Stimulated activated naive B cell treated with anti-CD40 and anti-IgM and Interleukin-4, amounts not matched to agents 10 μg/mL and 1 μg/mL and 100 μg/mL, for 72 hours (primary cell): Measurements from ENCODE around the gene HEXA.

Source experiments
- ATAC-seq, 2 donors: fragments of 150-1000 bp; cut with Tn5 transposase; replicated peaks; 2 replicates each; pipeline ENCODE4 v1.10.0; 2021; ENCODE audit warnings: moderate library complexity in 1 of 2
- DNase-seq: peaks from one replicate; pipeline ENCODE4 v3.0.0; 2021
- H3K27ac Mint-ChIP-seq: one replicate; pipeline ENCODE4 v1.8.0; 2022; ENCODE audit warnings: mild to moderate bottlenecking, mixed read lengths
- H3K27me3 Mint-ChIP-seq, 2 donors: one replicate each; pipeline ENCODE4 v1.8.0; 2022; ENCODE audit warnings: mixed read lengths in 2 of 2
- H3K36me3 Mint-ChIP-seq, 2 donors: one replicate each; pipeline ENCODE4 v1.8.0; 2022; ENCODE audit warnings: mixed read lengths in 2 of 2, mild to moderate bottlenecking in 1 of 2
- H3K4me1 Mint-ChIP-seq, 2 donors: one replicate each; pipeline ENCODE4 v1.8.0; 2022; ENCODE audit warnings: mixed read lengths in 2 of 2, mild to moderate bottlenecking in 1 of 2
- H3K4me3 Mint-ChIP-seq, 2 donors: one replicate each; pipeline ENCODE4 v1.8.0; 2022; ENCODE audit warnings: mild to moderate bottlenecking in 2 of 2, mixed read lengths in 2 of 2, moderate library complexity in 1 of 2
- H3K9me3 Mint-ChIP-seq, 2 donors: one replicate each; pipeline ENCODE4 v1.8.0; 2022; ENCODE audit warnings: mixed read lengths in 2 of 2, mild to moderate bottlenecking in 1 of 2

Gene HEXA

GRCh38 chr15:72323752-72324151 is 52.1 kb downstream of the HEXA start:
- peaks cover 0 to 6% of the 10 kb centered on the region in 2 donors for H3K27me3 Mint-ChIP-seq
- peaks cover 33 to 40% of the 10 kb centered on the region in 2 donors for H3K36me3 Mint-ChIP-seq
- H3K9me3 Mint-ChIP-seq: peaks cover 10 to 11% of the 10 kb centered on the region in 2 donors
- no peak overlapping the region for H3K27ac Mint-ChIP-seq
- ATAC-seq (no peak), DNase-seq (no peak)
- H3K4me1 Mint-ChIP-seq: peaks cover 15% of the 10 kb centered on the region in 2 donors
- H3K4me3 Mint-ChIP-seq: no peak overlapping the region

GRCh38 chr15:72319985-72320671 is 55.7 kb downstream of the HEXA start, which contains the start of gene CELF6:
Gene CELF6 (minus strand): TSS chr15:72320157. CDS start chr15:72319874, 283 bp downstream.
- peak; percentile 84 to 90 for ATAC-seq
- H3K4me1 Mint-ChIP-seq: peaks cover 17% of the 10 kb centered on the region in 2 donors
- peaks cover 10 to 11% of the 10 kb centered on the region in 2 donors for H3K9me3 Mint-ChIP-seq
- peak within 1 kb of the TSS; percentile 89 for H3K27ac Mint-ChIP-seq
- peaks cover 15 to 19% of the 10 kb centered on the region in 2 donors for H3K36me3 Mint-ChIP-seq
- peak within 1 kb of the TSS; percentile 85 for H3K4me3 Mint-ChIP-seq
- DNase-seq: peak; percentile 74
- H3K27me3 Mint-ChIP-seq: peaks cover 0 to 6% of the 10 kb centered on the region in 2 donors

GRCh38 chr15:72319360-72319984 is 56.3 kb downstream of the HEXA start:
- H3K27ac Mint-ChIP-seq: no peak overlapping the region
- DNase-seq (peak; percentile 15), ATAC-seq (peak; percentile 65 to 68)
- peaks cover 17% of the 10 kb centered on the region in 2 donors for H3K4me1 Mint-ChIP-seq
- peaks cover 0 to 6% of the 10 kb centered on the region in 2 donors for H3K27me3 Mint-ChIP-seq
- peaks cover 7 to 8% of the 10 kb centered on the region in 2 donors for H3K9me3 Mint-ChIP-seq
- peaks cover 9 to 13% of the 10 kb centered on the region in 2 donors for H3K36me3 Mint-ChIP-seq
- peak overlapping the region; percentile 74 to 76 for H3K4me3 Mint-ChIP-seq

- Mint-ChIP-seq H3K4me3 (peak overlapping the region; percentile 74 to 76), H3K27ac (peak overlapping the region; percentile 44), H3K27me3 (peaks cover 0 to 6% of the 10 kb centered on the region in 2 donors), H3K36me3 (peaks cover 2 to 3% of the 10 kb centered on the region in 2 donors), H3K4me1 (peaks cover 17% of the 10 kb centered on the region in 2 donors), H3K9me3 (peaks cover 0 to 2% of the 10 kb centered on the region in 2 donors)
- ATAC-seq: no peak
- no peak for DNase-seq
These were observed 57.3 kb downstream of the HEXA start for GRCh38 chr15:72318408-72318942.

- H3K4me3 Mint-ChIP-seq: no peak overlapping the region
- peaks cover 16 to 22% of the 10 kb centered on the region in 2 donors for H3K4me1 Mint-ChIP-seq
- peaks cover 0 to 2% of the 10 kb centered on the region in 2 donors for H3K9me3 Mint-ChIP-seq
- H3K36me3 Mint-ChIP-seq: peaks cover 0 to 2% of the 10 kb centered on the region in 2 donors
- H3K27ac Mint-ChIP-seq: no peak overlapping the region
- ATAC-seq (no peak), DNase-seq (no peak)
- peaks cover 0 to 6% of the 10 kb centered on the region in 2 donors for H3K27me3 Mint-ChIP-seq
These were observed 60.0 kb downstream of the HEXA start for GRCh38 chr15:72315706-72316370.

- DNase-seq (no peak), ATAC-seq (no peak)
- H3K9me3 Mint-ChIP-seq: peaks cover 0 to under 1% of the 10 kb centered on the region in 2 donors
- H3K27ac Mint-ChIP-seq: no peak overlapping the region
- H3K36me3 Mint-ChIP-seq: no peaks in the 10 kb centered on the region
- H3K4me1 Mint-ChIP-seq: peaks cover 3 to 9% of the 10 kb centered on the region in 2 donors
- peaks cover 0 to 2% of the 10 kb centered on the region in 2 donors for H3K27me3 Mint-ChIP-seq
- no peak overlapping the region for H3K4me3 Mint-ChIP-seq
These were observed 61.9 kb downstream of the HEXA start for GRCh38 chr15:72313881-72314280.

- DNase-seq: no peak
- ATAC-seq: no peak
- no peaks in the 10 kb centered on the region for H3K27me3 Mint-ChIP-seq
- peaks cover 0 to 5% of the 10 kb centered on the region in 2 donors for H3K4me1 Mint-ChIP-seq
- no peak overlapping the region for H3K4me3 Mint-ChIP-seq
- no peaks in the 10 kb centered on the region for H3K36me3 Mint-ChIP-seq
- H3K27ac Mint-ChIP-seq: no peak overlapping the region
- H3K9me3 Mint-ChIP-seq: no peaks in the 10 kb centered on the region
These were observed 62.4 kb downstream of the HEXA start for GRCh38 chr15:72313448-72313840.

GRCh38 chr15:72312605-72313447 is 63.0 kb downstream of the HEXA start:
- peaks cover 0 to 5% of the 10 kb centered on the region in 2 donors for H3K4me1 Mint-ChIP-seq
- ATAC-seq (peak; percentile 98 to 99), DNase-seq (peak; percentile 52)
- H3K27ac Mint-ChIP-seq: no peak overlapping the region
- no peaks in the 10 kb centered on the region for H3K36me3 Mint-ChIP-seq
- H3K4me3 Mint-ChIP-seq: no peak overlapping the region
- no peaks in the 10 kb centered on the region for H3K27me3 Mint-ChIP-seq
- no peaks in the 10 kb centered on the region for H3K9me3 Mint-ChIP-seq

- peaks cover 0 to 6% of the 10 kb centered on the region in 2 donors for H3K36me3 Mint-ChIP-seq
- no peak overlapping the region for H3K27ac Mint-ChIP-seq
- DNase-seq (no peak), ATAC-seq (no peak)
- no peaks in the 10 kb centered on the region for H3K9me3 Mint-ChIP-seq
- no peak overlapping the region for H3K4me3 Mint-ChIP-seq
- H3K27me3 Mint-ChIP-seq: no peaks in the 10 kb centered on the region
- H3K4me1 Mint-ChIP-seq: peaks cover 6 to 9% of the 10 kb centered on the region in 2 donors
These were observed 68.8 kb downstream of the HEXA start for GRCh38 chr15:72307026-72307425.

- Mint-ChIP-seq H3K4me1 (peaks cover 6 to 7% of the 10 kb centered on the region in 2 donors), H3K4me3 (no peak overlapping the region), H3K27ac (no peak overlapping the region), H3K27me3 (no peaks in the 10 kb centered on the region), H3K36me3 (peaks cover 0 to 6% of the 10 kb centered on the region in 2 donors), H3K9me3 (no peaks in the 10 kb centered on the region)
- DNase-seq (no peak), ATAC-seq (peak; percentile 38 to 46)
These were observed 69.5 kb downstream of the HEXA start for GRCh38 chr15:72306211-72306785.

- ATAC-seq (no peak), DNase-seq (no peak)
- no peaks in the 10 kb centered on the region for H3K9me3 Mint-ChIP-seq
- H3K4me1 Mint-ChIP-seq: peaks cover 6 to 7% of the 10 kb centered on the region in 2 donors
- no peak overlapping the region for H3K27ac Mint-ChIP-seq
- peaks cover 0 to 6% of the 10 kb centered on the region in 2 donors for H3K36me3 Mint-ChIP-seq
- H3K4me3 Mint-ChIP-seq: no peak overlapping the region
- H3K27me3 Mint-ChIP-seq: no peaks in the 10 kb centered on the region
These were observed 71.2 kb downstream of the HEXA start for GRCh38 chr15:72304596-72304995.

GRCh38 chr15:72302955-72303354 is 72.9 kb downstream of the HEXA start:
- no peaks in the 10 kb centered on the region for H3K27me3 Mint-ChIP-seq
- H3K27ac Mint-ChIP-seq: no peak overlapping the region

More at GRCh38 chr15:72302955-72303354, 72.9 kb downstream of the HEXA start:
- ATAC-seq (no peak), DNase-seq (no peak)
- no peak overlapping the region for H3K4me3 Mint-ChIP-seq
- H3K36me3 Mint-ChIP-seq: peaks cover 0 to 6% of the 10 kb centered on the region in 2 donors
- H3K9me3 Mint-ChIP-seq: no peaks in the 10 kb centered on the region
- H3K4me1 Mint-ChIP-seq: peaks cover 6 to 7% of the 10 kb centered on the region in 2 donors
